GM12878 (cell line): ENCODE measurements around the gene KLHL9.

Experiments used
- CTCF ChIP-seq, 3 experiments: IDR thresholded peaks in 2 of 3; conservative IDR thresholded peaks in 1 of 3; 2 replicates each; pipeline ENCODE4 v1.5.1; 2011; ENCODE audit warnings: low read depth in 3 of 3, low read length in 3 of 3, mild to moderate bottlenecking in 3 of 3, control low read depth in 2 of 3, moderate library complexity in 2 of 3, inconsistent platforms in 1 of 3, mixed read lengths in 1 of 3; ENCODE audit not compliant: control insufficient read depth in 2 of 3, insufficient read depth in 1 of 3; ENCODE audit errors: extremely low read depth in 1 of 3
- EZH2 ChIP-seq: IDR thresholded peaks from 2 replicates; pipeline ENCODE4 v1.6.1; 2012; ENCODE audit warnings: low read depth, mild to moderate bottlenecking, control low read depth, inconsistent platforms, low read length, borderline replicate concordance; ENCODE audit not compliant: control insufficient read depth
- FOS ChIP-seq: IDR thresholded peaks from 3 replicates; pipeline ENCODE4 v1.6.1; 2011; ENCODE audit warnings: borderline replicate concordance; ENCODE audit not compliant: insufficient read length; ENCODE audit errors: extremely low read depth
- HDAC6 ChIP-seq: fragments of 200-600 bp; sonication (generic); IDR thresholded peaks from one replicate; pipeline ENCODE4 v1.8.0; 2017; ENCODE audit warnings: antibody characterized with exemption; ENCODE audit not compliant: unreplicated experiment
- MYC ChIP-seq: IDR thresholded peaks from 2 replicates; pipeline ENCODE4 v1.6.1; 2011; ENCODE audit warnings: mild to moderate bottlenecking, low read length, moderate library complexity, inconsistent platforms; ENCODE audit not compliant: insufficient read depth, insufficient replicate concordance, insufficient read length, severe bottlenecking
- POLR2A ChIP-seq: IDR thresholded peaks from 2 replicates; pipeline ENCODE4 v1.6.1; 2011; ENCODE audit warnings: low read depth, mild to moderate bottlenecking, low read length
- RAD21 ChIP-seq: IDR thresholded peaks from 2 replicates; pipeline ENCODE4 v1.6.1; 2011; ENCODE audit warnings: mild to moderate bottlenecking, low read depth, low read length, moderate library complexity; ENCODE audit not compliant: insufficient read depth
- SPI1 ChIP-seq: IDR thresholded peaks from 2 replicates; pipeline ENCODE4 v1.6.1; 2011; ENCODE audit warnings: low read depth, mild to moderate bottlenecking, low read length, moderate library complexity, borderline replicate concordance; ENCODE audit not compliant: insufficient read depth
- SREBF2 ChIP-seq: IDR thresholded peaks from 2 replicates; pipeline ENCODE4 v1.6.1; 2012; ENCODE audit warnings: mild to moderate bottlenecking, low read length
- YY1 ChIP-seq: IDR thresholded peaks from 2 replicates; pipeline ENCODE4 v1.6.1; 2011; ENCODE audit warnings: low read depth, mild to moderate bottlenecking, low read length
- ZBTB11 ChIP-seq: fragments of 450-650 bp; formaldehyde crosslinking; IDR thresholded peaks from 2 replicates; pipeline ENCODE4 v1.5.0; 2022; ENCODE audit warnings: mild to moderate bottlenecking, missing genetic modification characterization
- ZBTB33 ChIP-seq: fragments of 450-650 bp; IDR thresholded peaks from 2 replicates; pipeline ENCODE4 v1.6.1; 2017; ENCODE audit warnings: mild to moderate bottlenecking

GRCh38 chr9:21383627-21384026, 48.4 kb upstream of the KLHL9 start:
- no peak for TF ChIP-seq CTCF (IDR thresholded peaks at IDR 0.05 in 2 of 3, conservative IDR thresholded peaks at IDR 0.05 in 1 of 3; ENCODE audit: control insufficient read depth in 2 of 3, extremely low read depth in 1 of 3, insufficient read depth in 1 of 3, low read depth in 3 of 3, low read length in 3 of 3)
- TF ChIP-seq FOS: no peak
- TF ChIP-seq POLR2A: no peak
- TF ChIP-seq RAD21: no peak
- TF ChIP-seq YY1: no peak
- TF ChIP-seq ZBTB33: no peak
- TF ChIP-seq HDAC6: no peak
- no peak for TF ChIP-seq ZBTB11 (CRISPR knock-in tag)
- TF ChIP-seq SREBF2: no peak
- TF ChIP-seq EZH2: no peak
- TF ChIP-seq MYC: no peak
- no peak for TF ChIP-seq SPI1
